CD4-positive, alpha-beta T cell treated with Interferon alpha-2 for 1 hour (primary cell): ENCODE results near the gene TTC17.

ENCODE experiments used
- DNase-seq, 2 donors: peaks; one replicate each; pipeline ENCODE4 v3.0.0-alpha.2; 2020 to 2022

Gene TTC17, protein sequence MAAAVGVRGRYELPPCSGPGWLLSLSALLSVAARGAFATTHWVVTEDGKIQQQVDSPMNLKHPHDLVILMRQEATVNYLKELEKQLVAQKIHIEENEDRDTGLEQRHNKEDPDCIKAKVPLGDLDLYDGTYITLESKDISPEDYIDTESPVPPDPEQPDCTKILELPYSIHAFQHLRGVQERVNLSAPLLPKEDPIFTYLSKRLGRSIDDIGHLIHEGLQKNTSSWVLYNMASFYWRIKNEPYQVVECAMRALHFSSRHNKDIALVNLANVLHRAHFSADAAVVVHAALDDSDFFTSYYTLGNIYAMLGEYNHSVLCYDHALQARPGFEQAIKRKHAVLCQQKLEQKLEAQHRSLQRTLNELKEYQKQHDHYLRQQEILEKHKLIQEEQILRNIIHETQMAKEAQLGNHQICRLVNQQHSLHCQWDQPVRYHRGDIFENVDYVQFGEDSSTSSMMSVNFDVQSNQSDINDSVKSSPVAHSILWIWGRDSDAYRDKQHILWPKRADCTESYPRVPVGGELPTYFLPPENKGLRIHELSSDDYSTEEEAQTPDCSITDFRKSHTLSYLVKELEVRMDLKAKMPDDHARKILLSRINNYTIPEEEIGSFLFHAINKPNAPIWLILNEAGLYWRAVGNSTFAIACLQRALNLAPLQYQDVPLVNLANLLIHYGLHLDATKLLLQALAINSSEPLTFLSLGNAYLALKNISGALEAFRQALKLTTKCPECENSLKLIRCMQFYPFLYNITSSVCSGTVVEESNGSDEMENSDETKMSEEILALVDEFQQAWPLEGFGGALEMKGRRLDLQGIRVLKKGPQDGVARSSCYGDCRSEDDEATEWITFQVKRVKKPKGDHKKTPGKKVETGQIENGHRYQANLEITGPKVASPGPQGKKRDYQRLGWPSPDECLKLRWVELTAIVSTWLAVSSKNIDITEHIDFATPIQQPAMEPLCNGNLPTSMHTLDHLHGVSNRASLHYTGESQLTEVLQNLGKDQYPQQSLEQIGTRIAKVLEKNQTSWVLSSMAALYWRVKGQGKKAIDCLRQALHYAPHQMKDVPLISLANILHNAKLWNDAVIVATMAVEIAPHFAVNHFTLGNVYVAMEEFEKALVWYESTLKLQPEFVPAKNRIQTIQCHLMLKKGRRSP

DNA sequence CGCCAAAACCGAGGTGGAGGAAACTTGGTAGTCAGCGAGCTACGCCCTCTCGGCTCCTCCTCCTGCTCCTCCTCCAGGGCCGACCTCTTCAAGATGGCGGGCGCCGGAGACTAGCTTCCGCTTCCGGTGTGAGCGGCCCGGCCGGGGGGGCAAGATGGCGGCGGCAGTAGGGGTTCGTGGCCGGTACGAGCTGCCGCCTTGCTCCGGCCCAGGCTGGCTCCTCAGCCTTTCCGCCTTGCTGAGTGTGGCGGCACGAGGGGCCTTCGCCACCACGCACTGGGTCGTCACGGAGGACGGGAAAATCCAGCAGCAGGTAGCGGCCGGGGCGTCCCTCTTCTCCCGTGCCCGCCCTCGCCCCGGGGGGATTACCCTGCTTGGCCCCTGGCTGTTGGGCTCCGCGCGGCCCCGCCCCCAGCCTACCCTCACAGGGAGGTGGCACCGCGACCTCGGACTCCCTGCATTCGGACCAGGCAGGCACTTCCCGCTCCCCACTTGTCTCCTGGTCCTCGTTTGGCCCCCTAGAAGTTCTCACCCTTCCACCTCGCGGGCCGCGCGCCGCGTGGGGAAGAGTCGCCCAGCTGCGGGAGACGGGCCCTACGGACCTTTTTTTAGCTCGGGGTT lies at the start of gene TTC17:
TSS of gene TTC17 (plus strand) at position 120 of the 621 bp plus-strand sequence. CDS start at position 155, 35 bp downstream.
- DNase-seq, result peak; percentile 90 to 92

DNA sequence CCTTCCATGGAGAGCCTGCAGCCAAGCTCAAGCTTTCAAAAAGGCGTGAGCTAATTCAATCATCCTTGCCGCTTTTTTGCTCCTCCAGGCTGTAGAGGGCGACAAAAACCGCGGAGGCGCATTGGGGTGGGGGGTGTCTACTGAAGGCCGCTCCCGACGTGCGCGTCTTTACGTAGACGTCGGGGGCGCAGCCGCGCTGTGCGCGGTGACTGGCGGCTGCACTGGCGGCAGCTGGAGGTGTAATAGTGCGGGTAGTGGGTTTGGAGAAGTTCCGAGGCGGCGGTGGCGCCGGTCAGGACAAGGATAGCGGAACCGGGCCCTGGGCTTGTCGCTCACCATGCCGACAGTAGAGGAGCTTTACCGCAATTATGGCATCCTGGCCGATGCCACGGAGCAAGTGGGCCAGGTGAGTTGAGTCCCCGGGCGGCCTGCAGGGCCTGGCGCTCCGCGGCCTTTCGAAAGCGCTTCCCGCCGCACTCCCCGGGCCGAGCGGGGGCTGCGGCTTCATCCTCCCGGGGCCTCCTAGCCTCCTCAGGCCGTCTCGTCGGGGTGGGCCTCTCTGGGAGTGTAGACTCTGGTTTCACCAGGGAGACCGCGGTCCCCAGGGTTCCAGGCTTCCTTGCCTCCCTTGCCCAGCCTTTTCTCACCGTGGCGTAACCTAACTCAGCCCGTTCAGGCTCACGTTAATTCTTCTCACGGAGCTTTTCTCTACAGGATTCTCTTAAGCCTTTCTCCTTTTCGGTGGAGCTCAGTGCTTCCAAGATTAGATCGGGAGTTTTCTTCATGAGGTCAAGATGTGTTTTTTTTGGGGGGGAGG lies 46.7 kb upstream of the TTC17 start, which contains the start of gene API5:
TSS of gene API5 (plus strand) at position 206 of the 817 bp plus-strand sequence. CDS start at position 338, 132 bp downstream.
- peak; percentile 91 to 93 for DNase-seq

DNA sequence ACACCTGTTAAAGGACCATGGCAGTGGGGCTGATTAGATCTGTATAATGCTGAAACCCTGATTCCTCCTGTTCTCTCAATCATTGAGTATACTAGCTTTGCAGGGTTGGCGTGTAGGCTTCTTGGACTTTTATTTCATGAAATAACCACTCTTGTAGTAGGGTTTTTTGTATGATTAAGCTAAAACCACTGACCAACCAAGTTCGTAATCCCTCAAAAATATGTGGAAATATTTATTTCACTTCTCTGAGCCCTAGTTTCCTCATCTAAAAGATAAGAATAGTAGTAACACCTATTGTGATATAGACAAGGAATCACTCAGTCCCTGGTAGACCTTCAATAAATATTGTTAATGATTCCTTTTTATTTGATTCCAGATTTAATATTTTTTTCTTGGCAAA lies 42.8 kb upstream of the TTC17 start:
- DNase-seq, result no peak

DNA sequence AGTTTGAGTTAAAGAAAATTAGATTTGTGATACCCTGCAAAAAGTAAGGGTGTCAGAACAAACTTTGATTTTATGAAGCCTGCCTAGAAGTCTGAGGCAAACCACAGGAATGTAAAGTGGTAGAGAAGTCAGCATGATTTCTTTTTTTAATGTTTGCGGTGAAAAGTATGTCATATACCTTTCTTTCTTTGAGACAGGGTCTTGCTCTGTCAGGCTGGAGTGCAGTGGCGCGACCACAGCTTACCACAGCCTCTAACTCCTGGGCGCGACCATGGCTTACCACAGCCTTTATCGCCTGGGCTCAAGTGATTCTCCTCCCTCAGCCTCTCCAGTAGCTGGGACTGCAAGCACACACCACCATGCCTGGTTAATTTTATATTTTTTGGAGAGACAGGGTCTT lies 42.3 kb upstream of the TTC17 start:
- peak in 1 of 2 donors; percentile 13 for DNase-seq

DNA sequence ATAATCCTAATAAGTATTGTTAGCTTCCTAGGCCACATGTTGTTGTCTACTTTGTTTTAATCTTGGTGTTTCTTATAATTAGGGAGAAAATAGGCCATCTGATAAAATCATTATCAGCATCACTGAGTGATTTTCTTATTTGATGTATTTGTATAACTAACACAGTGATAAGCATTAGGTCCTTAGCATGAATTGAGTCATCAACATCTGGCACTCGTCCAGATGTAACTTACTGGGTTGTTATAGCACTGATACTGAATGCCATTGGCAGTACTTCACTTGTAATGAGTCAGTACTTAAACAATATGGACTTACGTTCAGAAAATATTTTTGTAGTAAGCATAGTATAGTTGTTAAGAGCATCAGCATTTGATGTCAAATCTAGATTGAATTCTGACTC lies 30.7 kb upstream of the TTC17 start:
- no peak for DNase-seq

DNA sequence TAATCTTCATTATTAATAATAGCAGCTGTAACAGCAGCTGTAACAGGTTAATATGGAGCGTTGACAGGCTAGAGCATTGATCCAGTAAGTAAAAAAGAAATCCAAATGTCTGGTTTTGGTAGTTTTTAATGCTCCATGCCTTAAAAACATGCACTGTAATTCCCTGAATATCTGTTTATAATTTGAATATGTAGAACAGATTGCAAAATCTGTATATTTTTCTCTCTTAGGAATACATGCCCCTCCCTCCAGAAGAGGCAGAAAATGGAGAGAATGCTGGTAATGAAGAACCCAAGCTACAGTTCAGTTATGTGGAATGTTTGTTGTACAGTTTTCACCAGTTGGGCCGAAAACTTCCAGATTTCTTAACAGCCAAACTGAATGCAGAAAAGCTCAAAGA lies 30.2 kb upstream of the TTC17 start:
- DNase-seq, result no peak

DNA sequence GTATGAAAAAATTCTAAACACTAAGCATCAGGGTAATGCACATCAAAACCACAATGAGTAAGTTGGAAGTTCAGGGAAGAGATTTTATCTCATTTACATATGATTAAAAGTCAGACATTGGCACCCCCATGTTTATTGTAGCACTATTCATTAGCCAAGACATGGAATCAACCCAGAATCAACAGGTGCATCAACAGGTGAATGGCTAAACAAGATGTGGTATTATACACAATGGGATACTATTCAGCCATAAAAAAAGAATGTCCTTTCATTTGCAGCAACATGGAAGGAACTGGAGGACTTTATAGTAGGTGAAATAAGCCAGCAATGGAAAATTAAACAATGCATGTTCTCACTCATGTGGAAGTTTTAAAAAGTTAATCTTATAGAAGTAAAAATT lies 17.6 kb upstream of the TTC17 start:
- DNase-seq, result no peak

DNA sequence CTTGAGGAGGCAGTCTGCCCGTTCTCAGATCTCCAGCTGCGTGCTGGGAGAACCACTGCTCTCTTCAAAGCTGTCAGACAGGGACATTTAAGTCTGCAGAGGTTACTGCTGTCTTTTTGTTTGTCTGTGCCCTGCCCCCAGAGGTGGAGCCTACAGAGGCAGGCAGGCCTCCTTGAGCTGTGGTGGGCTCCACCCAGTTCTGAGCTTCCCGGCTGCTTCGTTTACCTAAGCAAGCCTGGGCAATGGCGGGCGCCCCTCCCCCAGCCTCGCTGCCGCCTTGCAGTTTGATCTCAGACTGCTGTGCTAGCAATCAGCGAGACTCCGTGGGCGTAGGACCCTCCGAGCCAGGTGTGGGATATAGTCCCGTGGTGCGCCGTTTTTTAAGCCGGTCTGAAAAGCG lies 7.3 kb upstream of the TTC17 start:
- peak in 1 of 2 donors; percentile 13 for DNase-seq

DNA sequence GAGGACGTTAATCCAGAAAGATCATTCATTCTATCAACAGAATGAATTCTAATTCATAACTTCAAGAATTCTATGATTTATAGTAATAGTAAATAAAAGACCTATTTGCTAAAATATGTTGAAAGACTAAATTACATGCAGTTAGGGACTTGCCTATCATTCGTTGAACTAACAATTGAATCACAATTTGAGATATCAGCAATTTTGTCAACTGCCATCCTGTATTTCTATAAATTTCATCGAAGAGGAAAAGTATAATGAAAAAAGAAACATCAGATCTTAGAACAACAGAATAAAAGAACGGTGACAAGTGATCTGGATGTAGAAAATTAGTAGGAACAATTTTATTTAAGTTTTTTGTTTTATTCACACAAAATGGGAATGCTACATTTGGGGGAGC lies 4.4 kb upstream of the TTC17 start:
- DNase-seq, result no peak

DNA sequence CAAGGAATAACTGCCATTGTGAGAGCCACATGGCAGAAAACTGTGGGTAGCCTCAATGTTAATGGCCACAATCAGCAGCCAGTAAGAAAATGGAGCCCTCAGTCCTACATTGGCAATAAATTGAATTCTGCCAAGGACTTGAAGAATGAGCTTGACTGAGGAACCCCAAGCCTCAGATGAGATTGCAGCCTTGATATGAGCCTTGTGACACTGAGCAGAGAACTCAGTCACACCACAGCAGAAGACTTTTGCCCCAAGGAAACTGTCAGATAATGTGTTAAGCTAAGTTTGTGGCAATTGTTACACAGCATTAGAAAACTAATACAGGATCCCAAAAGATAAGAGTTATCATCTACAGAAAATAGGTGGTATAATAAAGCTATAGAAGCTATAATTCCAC lies 2.4 kb upstream of the TTC17 start:
- DNase-seq, result no peak

DNA sequence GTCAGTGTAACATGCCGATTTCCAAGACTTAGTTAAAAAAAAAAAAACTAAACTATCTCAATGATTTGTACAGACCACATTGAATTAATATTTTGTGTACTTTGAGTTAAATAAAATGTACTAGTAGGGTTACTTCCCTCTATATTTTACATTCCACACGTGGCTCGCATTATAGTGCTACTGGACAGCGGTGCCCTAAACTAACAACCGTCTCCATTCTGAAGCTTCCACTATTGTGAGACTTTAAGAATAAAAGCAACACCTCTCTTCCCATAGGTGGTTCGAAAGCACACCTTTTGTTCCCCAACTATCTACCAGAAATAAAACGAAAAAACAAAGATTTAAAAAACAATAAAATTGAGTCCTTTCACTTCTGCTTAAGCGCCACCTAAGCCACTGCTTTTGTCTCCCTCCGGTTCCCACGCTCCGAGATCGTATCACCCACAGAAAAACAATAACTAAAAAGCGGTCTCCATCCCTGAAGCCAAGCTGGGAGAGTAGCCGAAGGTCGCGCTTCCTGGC lies 380 bp upstream of the TTC17 start:
- no peak for DNase-seq

DNA sequence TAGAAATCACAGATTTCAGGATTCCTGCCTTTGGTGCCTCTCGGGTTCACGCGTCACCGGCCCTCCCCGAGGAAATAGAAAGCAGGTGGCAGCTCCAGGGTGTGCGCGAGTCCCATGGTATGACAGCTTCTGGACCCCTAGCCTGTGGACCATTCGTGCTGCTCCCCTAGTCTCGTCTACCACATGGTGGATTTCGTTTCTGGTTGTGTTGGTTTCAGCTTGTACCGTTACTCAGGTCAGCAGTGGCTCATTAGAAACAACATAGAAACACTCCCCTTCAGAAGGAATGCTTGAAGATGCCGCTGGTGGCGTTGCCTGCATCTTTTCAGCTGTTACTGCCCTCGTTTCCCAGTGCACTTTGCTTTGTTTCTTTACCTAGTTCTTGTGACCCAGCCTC lies 700 bp downstream of the TTC17 start:
- peak in 1 of 2 donors; percentile 2 for DNase-seq

DNA sequence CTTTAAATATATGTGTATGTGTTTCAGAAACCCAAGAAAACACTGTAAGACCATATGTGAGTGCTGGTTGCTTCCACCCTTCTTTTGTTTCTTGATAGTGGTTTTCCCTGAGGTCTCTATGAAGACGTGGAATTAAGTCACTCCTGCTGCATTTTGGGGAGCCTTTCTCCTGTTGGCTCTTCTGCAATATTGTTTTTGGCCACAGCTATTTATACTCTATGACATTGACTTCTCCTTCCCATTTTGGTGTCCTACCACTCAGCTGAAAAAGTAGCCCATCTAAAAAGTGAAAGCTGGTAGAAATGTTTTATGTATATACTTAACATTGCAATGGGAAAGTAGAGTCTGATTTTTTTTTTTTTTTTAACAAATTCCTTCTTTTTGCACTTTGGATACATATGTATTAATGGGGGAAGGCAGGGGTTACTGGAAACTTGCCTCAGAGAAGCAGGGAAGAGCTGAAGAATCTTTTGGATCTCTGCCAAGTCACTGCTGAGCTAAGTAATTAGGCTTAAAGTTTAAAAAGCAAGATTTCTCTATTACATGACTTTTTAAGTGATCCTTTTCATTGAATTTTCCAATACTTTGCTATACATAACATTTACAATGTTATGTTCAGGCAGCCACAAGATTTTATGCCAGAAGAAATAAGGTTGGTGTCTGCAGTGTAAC lies 1.8 kb downstream of the TTC17 start:
- no peak for DNase-seq

DNA sequence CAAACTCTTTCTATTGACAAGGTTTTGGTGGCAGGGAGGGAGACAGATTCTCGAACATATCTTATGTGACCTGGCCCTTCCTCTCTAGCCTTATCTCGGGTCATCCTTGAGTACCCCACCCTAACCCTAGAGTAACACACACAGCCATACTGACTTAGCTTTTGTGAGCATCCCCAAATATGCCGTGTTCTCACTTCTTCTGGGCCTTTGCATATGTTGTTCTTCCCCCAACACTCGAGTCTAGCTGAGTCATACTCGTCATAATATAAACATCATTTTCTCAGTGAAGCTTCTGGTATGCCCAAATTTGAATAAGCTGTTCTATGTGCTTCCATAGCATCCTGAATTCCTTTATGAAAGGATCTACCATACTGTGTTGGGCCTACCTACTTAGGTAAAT lies 8.0 kb downstream of the TTC17 start:
- no peak for DNase-seq

DNA sequence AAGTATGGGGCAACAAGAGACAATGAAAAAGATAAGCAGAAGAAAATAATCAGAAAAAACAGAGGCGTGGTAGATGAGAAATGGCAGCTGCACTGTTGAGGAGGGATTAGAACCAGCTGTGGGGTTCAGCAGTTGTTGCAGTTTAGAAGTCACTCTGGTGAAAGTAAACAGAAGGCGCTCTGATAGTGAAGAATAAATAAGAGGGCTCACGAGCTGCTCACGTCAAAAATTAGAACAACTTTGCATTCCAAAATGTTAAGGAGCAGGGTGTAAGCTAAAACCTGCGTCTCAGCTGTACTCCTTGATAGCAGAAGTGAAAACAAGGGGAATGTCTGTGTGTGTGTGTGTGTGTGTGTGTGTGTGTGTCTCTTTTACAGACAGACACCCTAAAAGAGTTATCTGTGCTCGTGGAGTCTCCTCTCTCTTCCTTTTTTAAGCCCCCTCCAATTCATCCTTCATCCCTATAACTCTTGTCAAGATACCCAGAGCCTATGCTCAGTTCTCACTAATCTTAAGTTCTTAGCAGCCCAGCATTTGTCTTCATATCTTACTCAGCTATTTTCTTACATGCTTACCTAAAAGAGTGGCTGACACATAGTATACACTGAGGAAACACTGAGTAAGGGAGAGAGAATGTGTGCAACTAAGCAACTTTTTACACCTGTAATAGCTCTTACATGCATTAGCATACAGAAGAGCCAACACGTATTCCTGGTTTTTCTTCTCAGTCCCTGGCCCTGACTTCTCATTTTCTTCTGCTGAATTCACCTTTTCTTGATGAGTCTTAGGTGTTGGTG lies 8.9 kb downstream of the TTC17 start:
- DNase-seq, result no peak

DNA sequence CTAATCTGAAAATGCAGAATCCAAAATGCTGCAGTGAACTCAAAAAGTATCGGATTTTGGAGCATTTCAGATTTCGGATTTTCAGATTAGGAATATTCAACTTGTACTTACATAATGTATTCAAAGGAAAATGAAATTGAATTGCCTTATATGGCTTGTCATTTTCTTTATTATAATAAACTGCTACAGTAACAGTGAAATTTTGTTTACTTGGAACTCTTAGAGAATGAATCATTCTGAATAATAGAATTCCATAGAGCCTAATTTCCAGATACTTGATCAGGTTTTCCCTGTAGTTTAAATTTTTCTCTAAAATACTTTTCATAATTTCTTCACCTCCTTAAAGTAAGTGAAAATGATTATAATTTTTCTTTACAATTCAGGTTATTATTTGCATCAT lies 17.3 kb downstream of the TTC17 start:
- no peak for DNase-seq

DNA sequence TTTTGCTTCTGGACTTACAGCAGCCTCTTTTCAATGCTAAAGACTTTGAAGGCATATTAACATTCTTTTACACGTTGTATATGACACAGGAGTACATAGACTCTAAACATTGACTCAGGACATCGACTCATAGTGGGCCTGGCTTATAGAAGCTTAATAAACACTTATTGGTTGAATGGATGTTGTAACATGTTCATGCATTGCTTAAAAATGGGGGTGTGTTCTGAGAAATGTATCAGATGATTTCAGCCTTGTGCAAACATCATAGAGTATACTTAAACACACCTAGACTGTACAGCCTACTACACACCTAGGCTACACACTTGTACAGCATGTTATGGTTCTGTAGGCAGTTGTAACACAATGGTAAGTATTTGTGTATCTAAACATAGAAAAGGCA lies 17.9 kb downstream of the TTC17 start:
- no peak for DNase-seq

DNA sequence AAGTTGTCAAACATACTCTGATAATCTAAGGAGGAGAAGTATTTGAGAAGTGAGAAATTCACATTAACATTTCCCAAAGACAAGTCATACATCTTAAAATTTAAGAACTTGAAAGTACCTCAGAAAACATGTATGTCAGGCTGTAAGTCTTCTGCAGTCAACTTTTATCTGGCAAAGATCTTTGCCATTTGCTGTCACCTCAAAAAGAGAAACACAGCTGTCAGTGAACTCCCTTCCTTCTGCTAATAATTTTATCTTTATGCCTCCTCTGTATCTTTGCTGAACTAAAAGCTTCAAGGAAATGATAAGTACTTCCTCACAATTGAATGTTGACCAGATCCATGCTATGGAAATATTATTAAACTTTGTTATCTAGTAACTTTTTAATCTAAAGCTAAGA lies 18.7 kb downstream of the TTC17 start:
- DNase-seq, result no peak

DNA sequence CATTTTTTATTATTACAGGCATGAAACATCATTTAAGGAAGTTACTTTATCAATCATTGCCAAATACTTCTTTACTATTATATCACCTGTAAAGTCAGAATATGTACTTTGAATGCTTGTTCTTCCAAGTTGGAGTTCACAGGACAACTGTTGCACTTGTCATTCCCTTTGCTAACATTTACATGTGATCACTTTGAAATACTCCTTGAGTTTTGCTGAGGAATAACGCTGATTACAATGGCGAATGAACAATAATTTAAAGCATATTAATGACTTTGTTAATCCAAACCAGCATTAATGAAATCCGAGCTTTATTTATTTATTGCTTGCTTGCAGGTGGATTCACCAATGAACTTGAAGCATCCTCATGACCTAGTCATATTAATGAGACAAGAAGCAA lies 20.2 kb downstream of the TTC17 start:
- DNase-seq, result no peak

DNA sequence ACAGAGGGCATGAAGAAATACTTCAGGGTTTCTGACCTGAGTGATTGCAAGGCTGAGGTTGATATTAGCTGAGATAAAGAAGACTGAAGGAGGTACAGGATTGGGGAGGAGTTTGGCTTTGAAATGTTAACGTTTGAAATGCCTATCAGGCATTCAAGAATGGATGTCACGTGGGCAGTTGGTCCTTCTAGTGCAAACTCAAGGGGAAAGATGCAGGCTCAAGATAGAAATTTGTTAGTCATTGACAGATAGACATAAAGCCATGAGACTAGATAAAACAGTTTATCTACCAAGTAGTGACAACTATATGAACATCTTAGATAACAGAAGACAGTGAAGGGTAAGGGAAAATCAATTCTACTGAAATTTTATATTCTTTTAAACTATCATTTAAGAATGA lies 23.1 kb downstream of the TTC17 start:
- no peak for DNase-seq
